Melanocyte of skin (primary cell): Measurements from ENCODE around the gene TRMT10A. TPM values are rescaled to one million over a fixed set of nuclear protein-coding genes. Genes with fewer than 3 reads are reported as not detected.

Experiments used
- total RNA-seq, 2 donors: library from RNA; depleted of rRNA; stranded (reverse); fragments of >200 nt; gene quantifications; 2 replicates each; pipeline ENCODE4 v1.2.3, GENCODE V29; 2012

Gene TRMT10A
- total RNA-seq: 10 to 100 TPM in 1 of 2 donors, 1 to 10 TPM in 1; 5.3 to 16.5 TPM

GRCh38 chr4:99563310-99564186 lies at the start of gene TRMT10A:
Gene TRMT10A, minus strand, starts transcription at chr4:99564039. Its CDS starts 4,701 bp downstream, at chr4:99559338.

GRCh38 chr4:99574530-99575324 lies 10.9 kb upstream of the TRMT10A start, which contains the start of gene MTTP:
Gene MTTP, plus strand, starts transcription at chr4:99574824. Its CDS starts 86 bp downstream, at chr4:99574910.

GRCh38 chr4:99510721-99511120 lies 53.1 kb downstream of the TRMT10A start, which contains the start of gene C4orf17:
Gene C4orf17, plus strand, starts transcription at chr4:99511021. Its CDS starts 2,061 bp downstream, at chr4:99513082.

Other genes with a start within 250 kb of the TRMT10A start
- gene ADH1B, start 242.6 kb downstream of the TRMT10A start, total RNA-seq: under 1 TPM in 1 of 2 donors, not detected in 1; under 0.01 TPM
- gene ADH1C, start 211.3 kb downstream of the TRMT10A start, total RNA-seq: not detected
- gene ADH7, start 128.7 kb downstream of the TRMT10A start, total RNA-seq: not detected
- gene C4orf17, start 53.0 kb downstream of the TRMT10A start, total RNA-seq: not detected
- gene MTTP, start 10.8 kb upstream of the TRMT10A start, total RNA-seq: 1 to 10 TPM in 1 of 2 donors, under 1 TPM in 1; under 0.01 to 1.4 TPM
- 1 to 10 TPM in 1 of 2 donors, under 1 TPM in 1; 0.67 to 1.4 TPM for gene C4orf54, start 93.8 kb upstream of the TRMT10A start, total RNA-seq